K562 (cell line): ENCODE data around the gene FHL1. TPM values are rescaled to one million over a fixed set of nuclear protein-coding genes. Genes with fewer than 3 reads are reported as not detected.

Experiments used
- ATAC-seq: fragments of 200-7000 bp; cut with Tn5 transposase; 3 replicates; pipeline ENCODE4 v1.9.1; 2020; ENCODE audit warnings: moderate library complexity
- BruUV-seq: library from RNA; stranded (reverse); fragments of 400-500 nt; replicated peaks from 2 replicates; lab custom pipeline; 2021; lab: Mats Ljungman, UMichigan
- CTCF ChIA-PET: fragments of 300-600 bp; formaldehyde crosslinking; extraction: SDS; loops from one replicate; lab custom pipeline; 2021; ENCODE audit warnings: low intra/inter-chr PET ratio; lab: Yijun Ruan, JAX
- POLR2A ChIA-PET: fragments of 300-600, 350-650 bp; sonication (Branson Sonifier 250); formaldehyde crosslinking; extraction: SDS; loops from one replicate; lab custom pipeline; 2021; ENCODE audit warnings: antibody characterized with exemption, inconsistent platforms; lab: Yijun Ruan, JAX
- DNase-seq, 4 experiments: peaks; one replicate each; pipeline versions ENCODE4 v3.0.0 to v3.0.0-alpha.2; 2011 to 2018; ENCODE audit warnings: low spot score in 3 of 4, mixed read lengths in 3 of 4; ENCODE audit errors: extremely low read depth in 1 of 4
- FAIRE-seq: peaks from 2 replicates; lab custom pipeline; 2011; peaks lifted over from hg19 to GRCh38; lab: Jason Lieb, UNC
- H2AFZ ChIP-seq: 2 replicates; pipeline ENCODE4 v1.6.0; 2011; ENCODE audit warnings: low read depth, low read length, control low read depth, inconsistent platforms
- H3K27ac ChIP-seq: fragments of 200-600 bp; 3 replicates; pipeline ENCODE4 v1.8.0; 2011; ENCODE audit warnings: low read depth, mild to moderate bottlenecking, control low read depth, inconsistent platforms, low read length, moderate library complexity, mixed read lengths; ENCODE audit errors: extremely low read depth
- H3K27me3 ChIP-seq, 2 experiments: fragments of 300-600 bp in 1 of 2; 2 replicates in 1 of 2; 3 replicates in 1 of 2; pipeline versions ENCODE4 v1.6.0 to v1.8.0; 2011; ENCODE audit warnings: inconsistent platforms in 2 of 2, low read length in 2 of 2, mild to moderate bottlenecking in 1 of 2, mixed read lengths in 1 of 2, moderate library complexity in 1 of 2; ENCODE audit not compliant: control insufficient read depth in 2 of 2, insufficient read depth in 2 of 2
- H3K36me3 ChIP-seq: fragments of 300-600 bp; 3 replicates; pipeline ENCODE4 v1.8.0; 2011; ENCODE audit warnings: mild to moderate bottlenecking, low read length, inconsistent platforms; ENCODE audit not compliant: control insufficient read depth, insufficient read depth
- H3K4me1 ChIP-seq, 2 experiments: fragments of 200-600 bp in 1 of 2; replicated peaks in 1 of 2; 2 replicates in 1 of 2; 3 replicates in 1 of 2; pipeline versions ENCODE4 v1.5.1 to v1.8.0; 2011; ENCODE audit warnings: inconsistent platforms in 2 of 2, low read length in 2 of 2, mild to moderate bottlenecking in 1 of 2, mixed read lengths in 1 of 2, moderate library complexity in 1 of 2; ENCODE audit not compliant: control insufficient read depth in 2 of 2, insufficient read depth in 2 of 2
- H3K4me2 ChIP-seq: 2 replicates; pipeline ENCODE4 v1.6.1; 2011; ENCODE audit warnings: low read length, control low read depth, inconsistent platforms, mixed read lengths; ENCODE audit not compliant: insufficient read depth
- H3K4me3 ChIP-seq: fragments of 200-600 bp; sonication (generic), shearing (Covaris generic); 2 replicates; pipeline ENCODE4 v1.5.1; 2016; ENCODE audit warnings: control low read depth, inconsistent platforms
- H3K79me2 ChIP-seq: fragments of 200-600 bp; 3 replicates; pipeline ENCODE4 v1.8.0; 2011; ENCODE audit warnings: low read length, inconsistent platforms; ENCODE audit not compliant: control insufficient read depth, insufficient read depth
- H3K9ac ChIP-seq, 2 experiments: 2 replicates each; pipeline versions ENCODE4 v1.6.0 to v1.6.1; 2011; ENCODE audit warnings: low read depth in 2 of 2, low read length in 2 of 2, control low read depth in 1 of 2, inconsistent platforms in 1 of 2, mild to moderate bottlenecking in 1 of 2, mixed read lengths in 1 of 2; ENCODE audit not compliant: insufficient read depth in 1 of 2
- H3K9me1 ChIP-seq: one replicate; pipeline ENCODE4 v1.6.0; 2011; ENCODE audit warnings: inconsistent platforms, mild to moderate bottlenecking, low read length, moderate library complexity; ENCODE audit not compliant: control insufficient read depth, insufficient read depth
- H3K9me3 ChIP-seq: replicated peaks from 2 replicates; pipeline ENCODE4 v1.5.1; 2011; ENCODE audit warnings: low read depth, low read length, inconsistent platforms; ENCODE audit not compliant: control insufficient read depth, insufficient read depth
- H4K20me1 ChIP-seq: replicated peaks from 2 replicates; pipeline ENCODE4 v1.6.1; 2011; ENCODE audit warnings: low read length, inconsistent platforms, mixed read lengths; ENCODE audit not compliant: control insufficient read depth, insufficient read depth
- CBX2 ChIP-seq: fragments of 200-600 bp; sonication (generic); IDR thresholded peaks from one replicate; pipeline ENCODE4 v1.6.1; 2012; ENCODE audit warnings: mild to moderate bottlenecking, low read length, inconsistent platforms; ENCODE audit not compliant: insufficient read depth, poor library complexity, severe bottlenecking
- CBX8 ChIP-seq: fragments of 200-600 bp; sonication (generic); IDR thresholded peaks from 2 replicates; pipeline ENCODE4 v1.6.1; 2012; ENCODE audit warnings: borderline replicate concordance, mixed run types, low read depth, mild to moderate bottlenecking, moderate library complexity, mixed read lengths, low read length, control low read depth, inconsistent platforms; ENCODE audit not compliant: poor library complexity, severe bottlenecking; ENCODE audit errors: extremely low read depth
- FOXO4 ChIP-seq: fragments of 450-650 bp; formaldehyde crosslinking; IDR thresholded peaks from 2 replicates; pipeline ENCODE4 v1.4.0; 2020; ENCODE audit warnings: mild to moderate bottlenecking, moderate library complexity
- POLR2AphosphoS2 ChIP-seq: IDR thresholded peaks from 2 replicates; pipeline ENCODE4 v1.6.1; 2012; ENCODE audit warnings: low read length, improper control_type of control experiment
- POLR3A ChIP-seq: IDR thresholded peaks from 2 replicates; pipeline ENCODE4 v1.6.1; 2011; ENCODE audit warnings: borderline replicate concordance, mild to moderate bottlenecking, moderate library complexity; ENCODE audit not compliant: insufficient read length, insufficient read depth; ENCODE audit errors: extremely low read depth
- WGBS: fragments of 100-300 bp; shearing (Covaris generic); methylation state at CpG from one replicate; pipeline ENCODE4 v1.1.6; 2016; ENCODE audit warnings: low coverage, mixed read lengths; ENCODE audit not compliant: insufficient coverage; ENCODE audit errors: missing lambda C conversion rate; 5-methylcytosine and 5-hydroxymethylcytosine counted together
- in situ Hi-C: fragments of 300-500 bp; cut with MboI; formaldehyde crosslinking; loops from 4 replicates; pipeline ENCODE4 v1.15.0; 2018; ENCODE audit warnings: inconsistent platforms, mixed read lengths
- intact Hi-C: fragments of 100-400 bp; cut with micrococcal nuclease; formaldehyde crosslinking; loops from 2 replicates; pipeline ENCODE4 v1.14.2; 2022
- polyA plus RNA-seq, 8 experiments: library from polyadenylated mRNA; depleted of rRNA in 4 of 8; stranded (reverse) in 5 of 8; unstranded in 3 of 8; fragments of >200 nt; fragmentation: Nextera tagmentation in 2 of 8; fragmentation: Illumina TruSeq in 1 of 8; extraction: Ambion mirVana in 2 of 8; extraction: Trizol in 1 of 8; gene quantifications; 2 replicates each; pipeline versions ENCODE4 v1.2.1 to v1.2.3, GENCODE V29; 2011 to 2014; ENCODE audit warnings: inconsistent platforms in 1 of 8, missing spikeins in 1 of 8
- total RNA-seq, 7 experiments: library from RNA; depleted of rRNA in 6 of 7; stranded (reverse); fragments of >200 nt in 6 of 7; fragmentation: Illumina TruSeq in 2 of 7; extraction: Trizol in 2 of 7; gene quantifications; 2 replicates each; pipeline versions ENCODE4 v1.2.1 to v1.2.3, GENCODE V29; 2011 to 2021; ENCODE audit warnings: low replicate concordance in 1 of 7

FHL1 gene
- total and polyA plus RNA-seq, 9 of the 15 experiments (the other 6 are each of a cell fraction or from before 2014, with no cell fraction given), result 0.03 to 3.0 (median 0.13) TPM; not detected in 1

GRCh38 chrX:136183917-136184316, 36.6 kb downstream of the FHL1 start:
- Histone ChIP-seq H3K36me3 (no peaks in the 10 kb centered on the region), H3K27ac (no peak overlapping the region), H3K4me3 (no peak overlapping the region), H3K9me1 (no peaks in the 10 kb centered on the region), H4K20me1 (no peaks in the 10 kb centered on the region), H3K4me1 (no peaks in the 10 kb centered on the region), H3K27me3 (peaks cover 0 to 6% of the 10 kb centered on the region in 2 experiments; a peak in 4 of 5 replicates), H3K79me2 (no peaks in the 10 kb centered on the region), H3K9ac (no peak overlapping the region), H3K9me3 (no peaks in the 10 kb centered on the region), H3K4me2 (no peak overlapping the region), H2AFZ (no peak overlapping the region)
- TF ChIP-seq CBX8 (peak; percentile 32), POLR2AphosphoS2 (no peak), CBX2 (peak; percentile 46), POLR3A (no peak), FOXO4 (CRISPR knock-in tag) (no peak)
- POLR2A ChIA-PET, result interaction anchor here (0.6 kb wide), 1 partner anchor 289 kb away, joined by 4 read pairs; no protein-coding TSS in a partner anchor
- DNase-seq (no peak), FAIRE-seq (no peak), ATAC-seq (no peak)
- 0% methylated on average over 1 of the region's 1 CpG for WGBS
- in situ Hi-C loops (no loop called here), intact Hi-C loops (no loop called here)
- CTCF ChIA-PET, result no interaction called here
- no TSS peak for BruUV-seq
